Cardiac muscle cell (in vitro differentiated cells and primary cell): ENCODE results near the gene COG4. TPM values are rescaled to one million over a fixed set of nuclear protein-coding genes. Genes with fewer than 3 reads are reported as not detected.
"Not testable (repeated sequence)": the region's sequence is repeated elsewhere in the genome, so short reads cannot be mapped to it uniquely, and the experiment has no call there.

ENCODE experiments used
- DNase-seq, 2 donors: peaks; one replicate each; pipeline versions ENCODE4 v3.0.0 to v3.0.0-alpha.2; 2010 to 2017; ENCODE audit warnings: low read depth in 1 of 2, low spot score in 1 of 2
- H3K27ac ChIP-seq: fragments of 200-600 bp; sonication (generic); 2 replicates; pipeline ENCODE4 v1.5.1; 2016
- H3K27me3 ChIP-seq: fragments of 200-600 bp; sonication (generic); 2 replicates; pipeline ENCODE4 v1.6.0; 2016; ENCODE audit warnings: control low read depth
- H3K36me3 ChIP-seq: fragments of 200-600 bp; sonication (generic); 2 replicates; pipeline ENCODE4 v1.5.1; 2016; ENCODE audit warnings: control low read depth
- H3K4me1 ChIP-seq: fragments of 200-600 bp; sonication (generic); 2 replicates; pipeline ENCODE4 v1.8.1; 2017; ENCODE audit warnings: low read depth, mild to moderate bottlenecking, mixed run types
- H3K4me3 ChIP-seq: fragments of 200-600 bp; sonication (generic); 2 replicates; pipeline ENCODE4 v1.5.1; 2016; ENCODE audit warnings: mild to moderate bottlenecking
- H3K9me3 ChIP-seq: fragments of 200-600 bp; sonication (generic); 2 replicates; pipeline ENCODE4 v1.5.1; 2017; ENCODE audit warnings: low read depth, mild to moderate bottlenecking, control low read depth
- polyA plus RNA-seq: library from polyadenylated mRNA; unstranded; fragments of >200 nt; fragmentation: Nextera tagmentation; extraction: Ambion mirVana; gene quantifications from 2 replicates; pipeline ENCODE4 v1.2.1, GENCODE V29; 2016
- total RNA-seq: library from RNA; depleted of rRNA; stranded (reverse); fragments of >200 nt; gene quantifications from 2 replicates; pipeline ENCODE4 v1.2.3, GENCODE V29; 2016
- TF ChIP-seq, protein P1 (sequence below): IDR thresholded peaks from 2 replicates; pipeline ENCODE4 v1.5.1; 2012; ENCODE audit warnings: low read depth, mild to moderate bottlenecking, low read length

COG4 gene
- total and polyA plus RNA-seq, 2 experiments from 2014 or later, result 67.6 to 77.3 TPM

GRCh38 chr16:70544548-70544947, 21.2 kb upstream of the COG4 start:
- Histone ChIP-seq H3K27ac (no peak overlapping the region), H3K4me1 (no peaks in the 10 kb centered on the region), H3K4me3 (no peak overlapping the region), H3K27me3 (no peaks in the 10 kb centered on the region), H3K36me3 (peaks cover 85% of the 10 kb centered on the region), H3K9me3 (no peaks in the 10 kb centered on the region)
- no peak for DNase-seq
- TF ChIP-seq, protein P1, sequence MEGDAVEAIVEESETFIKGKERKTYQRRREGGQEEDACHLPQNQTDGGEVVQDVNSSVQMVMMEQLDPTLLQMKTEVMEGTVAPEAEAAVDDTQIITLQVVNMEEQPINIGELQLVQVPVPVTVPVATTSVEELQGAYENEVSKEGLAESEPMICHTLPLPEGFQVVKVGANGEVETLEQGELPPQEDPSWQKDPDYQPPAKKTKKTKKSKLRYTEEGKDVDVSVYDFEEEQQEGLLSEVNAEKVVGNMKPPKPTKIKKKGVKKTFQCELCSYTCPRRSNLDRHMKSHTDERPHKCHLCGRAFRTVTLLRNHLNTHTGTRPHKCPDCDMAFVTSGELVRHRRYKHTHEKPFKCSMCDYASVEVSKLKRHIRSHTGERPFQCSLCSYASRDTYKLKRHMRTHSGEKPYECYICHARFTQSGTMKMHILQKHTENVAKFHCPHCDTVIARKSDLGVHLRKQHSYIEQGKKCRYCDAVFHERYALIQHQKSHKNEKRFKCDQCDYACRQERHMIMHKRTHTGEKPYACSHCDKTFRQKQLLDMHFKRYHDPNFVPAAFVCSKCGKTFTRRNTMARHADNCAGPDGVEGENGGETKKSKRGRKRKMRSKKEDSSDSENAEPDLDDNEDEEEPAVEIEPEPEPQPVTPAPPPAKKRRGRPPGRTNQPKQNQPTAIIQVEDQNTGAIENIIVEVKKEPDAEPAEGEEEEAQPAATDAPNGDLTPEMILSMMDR, result no peak

GRCh38 chr16:70540994-70541393, 17.6 kb upstream of the COG4 start:
- TF ChIP-seq, protein P1, result no peak
- H3K36me3 ChIP-seq, result peaks cover 80% of the 10 kb centered on the region
- H3K27me3 ChIP-seq, result no peaks in the 10 kb centered on the region
- no peak overlapping the region for H3K27ac ChIP-seq
- H3K9me3 ChIP-seq, result no peaks in the 10 kb centered on the region
- no peaks in the 10 kb centered on the region for H3K4me1 ChIP-seq
- H3K4me3 ChIP-seq, result no peak overlapping the region
- DNase-seq, result no peak

GRCh38 chr16:70534971-70535370, 11.6 kb upstream of the COG4 start:
- DNase-seq, result no peak
- TF ChIP-seq, protein P1, result no peak
- Histone ChIP-seq H3K36me3 (peaks cover 80% of the 10 kb centered on the region), H3K27ac (no peak overlapping the region), H3K4me1 (no peaks in the 10 kb centered on the region), H3K9me3 (no peaks in the 10 kb centered on the region), H3K27me3 (no peaks in the 10 kb centered on the region), H3K4me3 (no peak overlapping the region)

DNA sequence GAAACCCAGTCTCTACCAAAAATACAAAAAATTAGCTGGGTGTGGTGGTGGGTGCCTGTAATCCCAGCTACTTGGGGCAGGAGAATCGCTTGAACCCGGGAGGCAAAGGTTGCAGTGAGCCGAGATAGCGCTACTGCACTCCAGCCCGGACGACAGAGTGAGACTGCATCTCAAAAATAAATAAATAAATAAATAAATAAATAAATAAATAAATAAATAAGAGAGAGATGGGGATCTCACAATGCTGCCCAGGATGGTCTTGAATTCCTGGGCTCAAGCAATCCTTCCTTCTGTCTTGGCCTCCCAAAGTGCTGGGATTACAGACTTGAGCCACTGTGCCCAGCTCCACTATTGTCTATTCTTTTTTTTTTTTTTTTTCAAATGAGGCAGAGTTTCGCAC, 6.6 kb upstream of the COG4 start:
- H3K4me1 ChIP-seq, result peaks cover 14% of the 10 kb centered on the region
- peaks cover 72% of the 10 kb centered on the region for H3K36me3 ChIP-seq
- not testable (repeated sequence) for DNase-seq, H3K27me3 ChIP-seq, H3K4me3 ChIP-seq, H3K27ac ChIP-seq, H3K9me3 ChIP-seq

- peaks cover 64% of the 10 kb centered on the region for H3K36me3 ChIP-seq
- peak in 1 of 2 donors; percentile 67 for DNase-seq
These were observed 5.9 kb upstream of the COG4 start for GRCh38 chr16:70529051-70529777.

DNA sequence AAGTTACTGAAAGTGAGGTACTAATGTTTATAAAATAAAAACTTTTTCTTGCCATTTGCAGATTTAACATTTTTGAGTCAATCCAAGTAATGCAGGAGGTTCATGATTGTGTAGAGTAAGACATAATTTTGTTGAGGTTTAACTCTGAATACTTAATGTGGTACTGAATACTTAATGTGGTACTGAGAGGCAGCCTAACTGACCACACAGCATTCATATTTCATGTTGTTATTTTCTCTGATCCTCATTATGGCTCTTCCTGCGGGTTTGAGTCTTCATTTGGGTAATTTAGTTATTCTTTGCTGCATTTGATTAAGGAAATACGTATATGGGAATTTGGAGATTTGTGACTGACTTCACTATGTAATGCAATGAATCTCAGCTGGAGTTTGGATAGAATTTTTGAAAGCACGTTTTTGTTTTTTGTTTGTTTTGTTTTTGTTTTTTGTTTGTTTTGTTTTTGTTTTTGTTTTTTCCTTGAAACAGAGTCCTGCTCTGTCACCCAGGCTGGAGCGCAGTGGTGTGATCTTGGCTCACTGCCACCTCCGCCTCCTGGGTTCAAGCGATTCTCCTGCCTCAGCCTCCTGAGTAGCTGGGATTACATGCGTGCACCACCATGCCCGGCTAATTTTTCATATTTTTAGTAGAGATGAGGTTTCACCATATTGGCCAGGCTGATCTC, 4.1 kb upstream of the COG4 start:
- H3K9me3 ChIP-seq, result no peaks in the 10 kb centered on the region
- H3K27me3 ChIP-seq, result no peaks in the 10 kb centered on the region
- H3K4me1 ChIP-seq, result peaks cover 18% of the 10 kb centered on the region
- no peak overlapping the region for H3K4me3 ChIP-seq
- TF ChIP-seq, protein P1, result no peak
- no peak for DNase-seq
- no peak overlapping the region for H3K27ac ChIP-seq
- H3K36me3 ChIP-seq, result peaks cover 47% of the 10 kb centered on the region

More at GRCh38 chr16:70529051-70529777, 5.9 kb upstream of the COG4 start:
- TF ChIP-seq, protein P1, result peak; percentile 54
- no peak overlapping the region for H3K4me3 ChIP-seq
- no peaks in the 10 kb centered on the region for H3K27me3 ChIP-seq
- H3K27ac ChIP-seq, result no peak overlapping the region
- H3K4me1 ChIP-seq, result peaks cover 16% of the 10 kb centered on the region
- no peaks in the 10 kb centered on the region for H3K9me3 ChIP-seq
